ENCODE measurements around the gene METTL3.
"Not testable (repeated sequence)": the region's sequence is repeated elsewhere in the genome, so short reads cannot be mapped to it uniquely, and the experiment has no call there.

The METTL3 gene

DNA sequence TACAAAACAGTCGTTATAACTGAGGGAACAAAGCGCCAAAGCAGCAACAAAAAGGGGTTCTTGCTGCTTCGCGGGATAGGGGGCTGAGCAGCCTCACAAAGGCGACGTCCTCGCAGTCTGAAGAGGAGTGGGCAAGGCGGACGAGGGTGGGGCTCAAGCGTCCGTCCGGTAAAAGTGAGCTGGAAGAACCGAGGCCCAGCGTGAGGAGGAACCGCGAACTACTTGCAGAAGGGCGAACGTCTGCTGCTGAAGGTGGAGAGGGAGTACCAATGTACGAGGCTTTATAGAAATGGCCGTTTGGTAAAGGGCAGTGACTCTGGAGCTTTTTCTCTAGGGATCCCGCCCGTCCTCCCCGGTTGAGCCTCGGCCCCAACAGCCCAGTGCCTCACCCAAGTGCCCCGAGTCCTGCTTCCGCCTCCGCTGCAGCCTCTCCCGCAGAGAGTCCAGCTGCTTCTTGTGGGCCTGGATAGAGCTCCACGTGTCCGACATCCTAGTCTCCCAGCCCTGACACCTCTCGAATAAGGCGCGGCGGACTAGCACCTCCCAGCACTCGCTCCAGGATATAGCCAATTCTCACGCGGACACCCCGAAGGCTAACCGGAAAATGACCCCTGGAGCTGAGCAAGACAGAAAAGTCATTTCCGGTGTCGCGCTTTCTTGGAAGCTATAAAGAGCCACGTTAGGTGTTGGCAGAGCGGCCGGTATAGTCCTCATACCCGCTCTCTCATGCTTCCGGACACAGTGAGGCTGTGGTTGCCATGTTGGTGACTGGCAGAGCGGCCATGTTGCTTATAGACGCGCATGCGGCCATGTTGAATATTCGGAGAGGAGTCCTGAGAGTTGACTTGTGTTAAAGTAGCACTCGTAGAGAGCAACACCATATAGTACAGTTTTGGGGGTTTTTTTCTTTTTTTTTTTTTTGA lies at the start of gene METTL3:
TSS of gene METTL3 (minus strand) at position 606 of the 923 bp plus-strand sequence. CDS start at position 489, 117 bp downstream.
- peak; percentile 97 to 98 for DNase-seq

DNA sequence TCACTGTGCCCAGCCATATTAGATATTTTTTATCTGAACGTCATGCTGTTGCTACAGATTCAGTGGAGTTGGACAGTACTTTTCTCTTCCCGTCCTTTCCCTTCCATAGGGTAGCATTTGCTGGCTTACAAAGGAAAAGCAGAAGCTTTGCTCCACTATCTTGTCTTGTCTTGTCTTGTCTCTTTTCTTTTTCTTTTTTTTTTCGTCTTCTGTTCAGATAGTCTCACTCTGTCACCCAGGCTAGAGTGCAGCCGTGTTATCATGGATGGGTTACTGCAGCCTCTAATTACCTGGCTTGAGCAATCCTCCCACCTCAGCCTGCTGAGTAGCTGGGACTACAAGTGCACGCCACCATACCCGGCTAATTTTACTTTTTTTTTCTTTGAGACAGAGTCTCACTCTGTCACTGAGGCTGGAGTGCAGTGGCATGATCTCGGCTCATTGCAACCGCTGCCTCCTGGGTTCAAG lies 47.6 kb upstream of the METTL3 start:
- no peak for DNase-seq

DNA sequence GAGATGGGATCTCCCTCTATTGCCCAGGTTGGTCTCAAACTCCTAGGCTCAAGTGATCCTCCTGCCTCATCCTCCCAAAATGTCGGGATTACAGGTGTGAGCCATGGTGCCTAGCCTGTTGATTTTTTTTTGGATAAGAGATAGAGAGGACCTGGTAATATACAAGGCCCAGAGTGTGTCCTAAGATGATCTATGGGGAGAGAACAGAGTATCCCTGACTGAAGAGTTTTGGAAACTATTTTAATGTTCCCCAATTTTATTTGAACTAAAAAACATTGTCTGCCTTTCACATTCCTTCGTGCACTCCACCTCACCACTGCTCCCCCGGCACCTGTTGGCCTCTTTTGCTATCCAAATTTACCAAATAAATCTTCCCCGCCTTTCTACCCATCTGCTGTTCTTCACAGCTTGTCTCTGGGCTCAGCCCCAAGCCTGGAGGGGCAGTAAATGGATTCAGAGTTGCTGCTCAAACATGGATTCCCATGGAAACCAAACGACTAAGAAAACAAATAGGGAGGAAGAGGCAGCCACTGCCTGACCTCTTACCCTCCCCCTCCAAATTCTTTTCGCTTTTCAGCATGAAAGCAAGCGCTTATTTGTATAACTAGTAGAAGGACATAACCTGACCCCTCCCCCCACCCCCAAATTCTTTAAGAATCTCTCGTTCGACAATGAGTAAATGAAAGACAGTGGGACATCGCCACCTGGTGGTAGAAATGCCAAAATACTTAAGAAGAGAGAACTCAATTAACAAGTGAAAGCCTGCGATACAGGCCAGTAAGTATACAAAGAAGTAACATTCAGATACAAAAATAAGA lies 46.2 kb upstream of the METTL3 start:
- DNase-seq: peak; percentile 75 to 76

DNA sequence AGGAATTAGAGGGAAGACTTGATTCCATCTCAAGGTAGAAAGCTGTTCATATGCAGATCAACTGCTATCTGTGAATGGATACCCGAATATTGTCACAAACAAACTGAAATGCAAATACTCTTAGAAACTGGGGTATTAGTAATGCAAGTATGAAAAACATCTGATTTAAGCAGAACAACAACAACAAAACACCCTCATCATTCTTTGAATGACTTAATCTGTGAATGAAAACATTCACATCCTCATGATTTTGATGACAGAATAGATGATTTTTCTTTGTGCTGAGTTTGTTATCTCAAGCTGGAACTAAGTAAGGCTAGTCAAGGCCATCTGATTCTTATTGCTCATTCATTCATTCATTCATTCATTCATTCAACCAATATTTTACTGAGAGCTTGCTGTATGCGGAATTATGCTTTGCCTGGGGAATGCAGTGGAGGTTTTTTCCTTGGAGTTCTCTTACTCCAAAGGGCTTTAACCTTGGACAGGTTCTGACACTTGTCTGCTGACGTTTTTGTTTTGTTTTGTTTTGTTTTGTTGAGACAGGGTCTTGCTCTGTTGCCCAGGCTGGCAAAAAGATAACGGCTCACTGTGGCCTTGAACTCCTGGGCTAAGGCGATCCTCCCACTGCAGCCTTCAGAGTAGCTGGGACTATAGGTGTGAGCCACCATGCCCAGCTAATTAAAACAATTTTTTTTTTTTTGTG lies 45.4 kb upstream of the METTL3 start:
- no peak for DNase-seq

DNA sequence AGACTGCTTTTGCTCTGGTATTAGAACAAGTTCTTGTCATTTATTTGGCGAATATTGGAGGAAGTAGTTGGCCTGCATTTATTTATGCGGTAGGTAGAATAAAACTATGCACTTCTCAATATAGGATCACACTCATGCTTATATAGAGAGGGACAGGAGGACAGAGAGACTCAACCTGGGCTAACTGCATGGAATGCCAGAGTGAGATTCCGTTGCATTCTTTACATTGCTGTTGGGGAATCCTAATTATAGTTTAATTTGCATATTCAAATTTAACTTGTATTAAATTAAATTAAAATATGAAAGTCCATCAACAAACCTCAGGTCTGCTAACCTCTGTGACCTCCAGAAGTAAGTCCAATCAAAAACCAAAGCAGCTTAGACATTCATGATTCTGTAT lies 42.1 kb upstream of the METTL3 start:
- DNase-seq: no peak

DNA sequence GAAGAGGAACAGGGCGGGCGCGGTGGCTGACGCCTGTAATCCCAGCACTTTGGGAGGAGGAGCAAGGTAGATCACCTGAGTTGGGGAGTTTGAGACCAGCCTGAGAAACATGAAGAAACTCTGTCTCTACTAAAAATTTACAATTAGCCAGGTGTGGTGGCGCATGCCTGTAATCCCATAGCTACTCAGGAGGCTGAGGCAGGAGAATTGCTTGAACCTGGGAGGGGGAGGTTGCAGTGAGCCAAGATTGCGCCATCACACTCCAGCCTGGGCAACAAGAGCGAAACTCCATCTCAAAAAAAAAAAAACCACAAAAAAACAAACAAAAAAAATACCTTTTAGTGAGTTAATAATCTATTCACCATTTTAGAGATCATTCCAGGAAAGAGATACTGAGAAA lies 33.4 kb upstream of the METTL3 start:
- not testable (repeated sequence) for DNase-seq

DNA sequence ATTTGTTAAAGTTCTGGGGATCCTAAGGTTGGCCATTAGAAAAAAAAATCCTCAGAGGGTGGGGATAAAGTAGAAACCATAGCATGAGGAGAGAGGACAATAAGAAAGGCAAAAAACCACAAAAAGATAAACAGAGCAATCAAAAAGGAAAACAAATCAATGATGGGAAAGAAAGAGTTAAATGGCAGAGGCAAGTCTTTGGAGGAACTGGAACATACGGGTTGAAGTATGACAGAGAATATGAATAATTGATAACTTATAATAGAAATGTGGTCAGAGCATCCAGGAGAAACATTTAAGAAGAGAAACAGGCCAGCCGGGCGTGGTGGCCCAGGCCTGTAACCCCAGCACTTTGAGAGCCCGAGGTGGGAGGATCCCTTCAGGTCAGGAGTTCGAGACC lies 32.8 kb upstream of the METTL3 start:
- DNase-seq: no peak

DNA sequence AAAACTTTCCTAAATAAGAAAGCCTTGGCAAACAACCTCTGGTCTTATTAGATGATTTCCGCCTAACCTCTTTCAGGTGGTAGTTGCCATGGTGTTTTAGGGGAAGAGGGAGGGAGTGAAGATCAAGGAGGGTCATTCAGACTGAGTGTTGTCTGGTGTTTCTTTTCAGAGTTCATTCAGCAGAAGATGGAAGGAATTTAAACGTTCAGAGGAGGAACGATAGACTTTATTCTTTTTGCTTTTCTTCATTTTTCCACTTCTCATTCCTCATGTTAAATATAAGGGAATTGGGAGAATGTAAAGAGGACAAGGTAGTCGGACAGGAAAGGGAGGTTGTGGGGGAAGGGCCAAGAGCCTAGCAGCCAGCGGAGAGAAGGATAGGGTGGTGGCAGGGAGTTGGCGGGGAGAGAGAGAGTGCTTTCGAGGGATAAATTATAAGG lies 32.4 kb upstream of the METTL3 start:
- DNase-seq: no peak

DNA sequence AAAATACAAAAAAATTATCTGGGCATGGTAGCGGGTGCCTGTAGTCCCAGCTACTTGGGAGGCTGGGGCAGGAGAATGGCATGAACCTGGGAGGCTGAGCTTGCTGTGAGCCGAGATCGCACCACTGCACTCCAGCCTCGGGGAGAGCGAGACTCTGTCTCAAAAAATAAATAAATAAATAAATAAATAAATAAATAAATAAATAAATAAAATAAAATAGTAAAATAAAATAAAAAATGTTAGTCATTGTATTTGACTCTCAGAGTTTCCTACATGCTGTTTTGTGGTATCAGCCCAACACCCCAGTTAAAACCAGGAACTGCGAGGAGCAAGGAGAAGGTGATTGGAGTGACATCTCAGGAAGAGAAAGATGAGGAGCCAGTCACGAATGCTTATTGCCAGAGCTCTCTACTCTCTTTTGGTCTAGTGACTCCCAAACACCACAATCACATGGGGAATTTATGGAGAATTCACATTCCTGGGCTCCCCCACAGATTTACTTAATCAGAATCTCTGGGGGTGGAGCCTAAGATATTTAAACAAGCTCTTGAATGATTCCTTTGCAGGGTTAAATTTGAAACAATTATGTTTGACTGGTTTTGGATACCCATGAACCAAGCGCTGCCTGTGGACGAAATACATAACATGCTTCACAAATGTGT lies 30.4 kb upstream of the METTL3 start:
- no peak for DNase-seq

DNA sequence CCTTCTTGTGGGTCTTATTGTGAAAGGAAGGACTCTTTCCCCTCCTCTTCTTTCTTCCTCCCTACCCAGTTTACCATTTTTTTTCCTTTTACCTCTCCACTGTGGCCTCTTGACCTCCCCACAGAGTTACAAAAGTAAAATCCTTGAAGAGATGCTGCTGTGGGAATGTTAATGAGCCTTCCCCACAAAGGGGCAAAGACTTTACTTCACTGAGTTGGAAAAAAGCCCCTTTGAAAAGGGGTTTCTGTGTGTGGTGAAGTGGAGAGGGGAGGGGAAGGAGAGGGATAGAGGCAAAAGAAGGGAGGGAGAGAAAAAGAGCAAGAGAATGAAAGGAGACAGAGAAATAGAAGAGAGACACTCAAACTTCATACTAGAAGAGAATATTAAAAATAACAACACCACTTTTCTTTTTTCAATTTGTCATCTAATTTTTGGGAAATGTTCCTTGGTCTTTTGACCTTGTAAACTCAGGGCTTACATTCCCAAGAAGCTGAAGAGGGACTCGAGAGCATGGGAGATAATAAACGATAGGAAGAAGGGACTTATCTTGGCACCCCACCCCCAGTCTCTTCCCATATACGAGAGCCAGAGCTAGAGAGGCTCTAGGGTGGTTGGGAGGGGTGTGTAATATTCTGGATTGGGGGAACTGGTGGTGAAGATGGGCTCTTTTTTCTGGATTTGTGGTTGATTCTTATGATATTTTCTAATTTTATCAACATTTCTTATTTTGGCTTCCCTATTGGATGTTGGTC lies 28.2 kb upstream of the METTL3 start:
- DNase-seq: no peak

DNA sequence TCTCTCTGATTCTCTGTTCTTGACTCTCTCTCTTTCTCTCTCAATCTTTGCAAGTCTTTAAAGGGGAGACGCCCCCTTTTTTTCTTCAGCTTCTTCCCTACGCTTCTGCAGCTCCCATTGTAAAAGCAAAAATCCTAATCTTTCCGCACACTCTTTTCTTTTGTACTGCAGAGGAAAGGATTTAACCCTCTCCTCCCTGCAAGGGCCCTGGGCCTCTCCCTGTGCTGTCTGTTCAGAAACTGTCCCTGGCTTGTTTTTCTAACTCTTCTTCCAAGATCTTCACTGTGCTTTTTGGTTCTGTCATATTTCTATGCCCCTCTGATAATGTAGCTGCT lies 25.9 kb upstream of the METTL3 start:
- DNase-seq: no peak

DNA sequence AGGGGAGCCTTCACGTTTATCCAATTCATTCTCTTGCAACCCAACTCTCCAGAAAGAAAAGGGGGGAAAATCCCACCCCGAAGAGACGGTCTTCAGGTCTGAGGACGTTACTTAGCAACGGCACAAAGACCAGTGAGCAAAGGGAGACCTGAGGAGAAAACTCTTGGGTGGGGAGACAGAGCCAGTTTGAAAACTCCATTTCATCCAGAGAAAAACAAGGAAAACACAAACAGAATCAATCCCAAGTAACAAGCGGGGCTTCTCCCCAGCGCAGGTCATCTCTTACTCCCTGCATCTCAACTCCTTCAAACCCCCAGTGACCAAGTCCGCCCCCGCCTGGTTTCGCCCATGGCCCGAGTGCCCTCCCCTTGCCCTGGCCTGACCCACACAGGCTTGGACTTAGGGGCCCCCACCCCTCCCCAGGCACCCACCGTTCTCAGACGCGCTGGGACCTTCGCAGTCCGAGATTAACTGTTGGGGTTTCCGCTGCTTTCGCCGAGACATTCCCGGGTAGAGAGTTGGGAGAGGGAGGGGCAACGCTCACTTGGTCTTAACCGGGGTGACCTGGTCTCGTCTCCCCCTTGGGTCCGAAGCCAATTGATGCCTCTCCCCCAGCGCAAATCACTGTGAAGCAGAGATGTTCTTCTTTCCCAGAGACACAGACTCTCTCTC lies 25.4 kb upstream of the METTL3 start:
- no peak for DNase-seq

DNA sequence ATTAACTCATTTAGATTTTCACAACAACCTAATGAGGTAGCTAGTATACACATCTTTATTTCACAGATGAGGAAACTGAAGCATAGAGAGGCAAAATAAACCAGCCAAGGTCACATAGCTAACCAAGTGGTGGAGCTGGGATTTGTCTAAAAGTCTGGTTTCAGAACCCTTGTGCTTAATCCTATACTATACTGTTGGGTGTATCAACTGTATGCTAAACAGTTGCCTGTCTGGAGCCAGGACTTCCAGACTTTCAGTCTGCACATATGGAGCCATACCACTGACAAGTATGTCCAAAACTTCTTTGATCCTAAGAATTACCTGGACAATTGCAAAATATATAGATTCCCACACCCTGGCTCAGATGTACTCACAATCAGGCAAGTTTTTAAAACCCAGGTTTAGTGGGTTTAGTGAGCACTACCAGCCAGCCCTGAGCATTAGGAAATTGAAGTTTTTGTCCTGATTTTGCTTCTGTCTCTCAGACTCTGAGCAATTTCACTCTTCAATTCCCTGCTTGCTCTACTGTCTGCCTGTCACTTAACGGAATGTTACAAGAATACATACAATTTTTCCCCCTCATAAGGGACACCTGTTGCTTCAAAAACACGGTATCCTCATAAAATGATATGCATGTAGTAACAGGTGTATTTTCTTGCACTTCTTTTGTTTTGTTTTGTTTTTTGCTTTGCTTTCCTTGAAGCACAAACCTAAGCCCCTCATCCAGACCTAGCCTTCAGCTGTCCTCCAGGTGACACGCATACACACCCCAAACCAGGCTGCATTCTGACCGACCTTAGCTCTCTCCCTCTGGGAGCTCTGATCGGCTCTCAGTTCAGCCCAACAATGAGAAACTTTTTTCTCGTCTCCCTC lies 24.6 kb upstream of the METTL3 start:
- no peak for DNase-seq

DNA sequence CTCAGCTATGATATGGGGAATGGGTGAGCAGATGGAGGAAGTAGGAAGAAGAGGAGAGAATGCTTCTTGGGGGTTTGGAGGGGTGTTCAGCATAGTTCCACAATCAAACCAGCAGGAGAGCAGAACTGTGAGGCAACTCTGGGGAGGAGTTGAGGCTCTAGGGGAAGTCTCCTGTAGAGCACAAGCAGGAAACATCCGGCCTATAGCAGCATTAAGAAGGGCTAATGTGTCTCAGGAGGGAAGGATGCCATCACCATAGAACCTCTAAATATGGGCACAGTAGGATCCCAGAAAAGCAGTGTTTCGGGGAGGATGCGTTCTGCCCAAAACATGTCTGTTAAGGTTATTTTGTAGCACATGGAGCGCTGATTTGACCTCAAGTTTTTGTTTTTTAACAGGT lies 23.4 kb upstream of the METTL3 start:
- DNase-seq: peak; percentile 14 to 24

DNA sequence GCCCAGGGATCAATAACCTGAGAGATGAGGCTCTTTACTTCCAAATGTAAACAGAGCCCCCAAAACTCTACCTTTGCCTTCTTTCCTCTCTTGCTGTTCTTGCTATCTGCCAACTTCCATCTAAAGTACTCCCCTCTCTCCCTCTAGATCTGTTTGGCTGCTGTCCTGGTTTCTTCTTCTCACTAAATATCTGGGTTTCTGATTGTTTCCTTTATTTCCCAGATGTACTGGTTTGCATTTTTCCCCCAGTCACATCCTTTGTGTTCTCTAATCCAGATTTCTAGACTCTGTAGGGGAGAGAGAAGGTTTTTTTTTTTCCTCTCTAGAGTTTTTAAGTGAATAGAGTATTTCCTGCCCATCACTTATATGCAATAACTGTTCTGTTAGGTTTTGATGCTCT lies 22.2 kb upstream of the METTL3 start:
- no peak for DNase-seq

DNA sequence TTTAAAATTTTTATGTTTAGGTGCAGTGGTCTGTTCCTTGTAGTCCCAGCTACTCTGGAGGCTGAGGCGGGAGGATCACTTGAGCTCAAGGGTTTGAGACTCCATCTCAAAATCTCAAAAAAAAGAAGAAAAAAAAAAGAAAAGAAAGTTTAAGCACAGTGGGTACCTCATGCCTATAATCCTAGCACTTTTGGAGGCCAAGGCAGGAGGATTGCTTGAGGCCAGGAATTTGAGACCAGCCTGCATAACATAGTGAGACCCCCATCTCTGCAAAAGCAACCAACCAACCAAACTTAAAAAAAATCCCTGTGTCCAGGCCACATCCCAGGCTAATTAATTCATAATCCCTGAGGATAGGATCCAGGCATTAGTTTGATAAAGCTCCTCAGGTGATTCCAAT lies 18.4 kb upstream of the METTL3 start:
- no peak for DNase-seq

DNA sequence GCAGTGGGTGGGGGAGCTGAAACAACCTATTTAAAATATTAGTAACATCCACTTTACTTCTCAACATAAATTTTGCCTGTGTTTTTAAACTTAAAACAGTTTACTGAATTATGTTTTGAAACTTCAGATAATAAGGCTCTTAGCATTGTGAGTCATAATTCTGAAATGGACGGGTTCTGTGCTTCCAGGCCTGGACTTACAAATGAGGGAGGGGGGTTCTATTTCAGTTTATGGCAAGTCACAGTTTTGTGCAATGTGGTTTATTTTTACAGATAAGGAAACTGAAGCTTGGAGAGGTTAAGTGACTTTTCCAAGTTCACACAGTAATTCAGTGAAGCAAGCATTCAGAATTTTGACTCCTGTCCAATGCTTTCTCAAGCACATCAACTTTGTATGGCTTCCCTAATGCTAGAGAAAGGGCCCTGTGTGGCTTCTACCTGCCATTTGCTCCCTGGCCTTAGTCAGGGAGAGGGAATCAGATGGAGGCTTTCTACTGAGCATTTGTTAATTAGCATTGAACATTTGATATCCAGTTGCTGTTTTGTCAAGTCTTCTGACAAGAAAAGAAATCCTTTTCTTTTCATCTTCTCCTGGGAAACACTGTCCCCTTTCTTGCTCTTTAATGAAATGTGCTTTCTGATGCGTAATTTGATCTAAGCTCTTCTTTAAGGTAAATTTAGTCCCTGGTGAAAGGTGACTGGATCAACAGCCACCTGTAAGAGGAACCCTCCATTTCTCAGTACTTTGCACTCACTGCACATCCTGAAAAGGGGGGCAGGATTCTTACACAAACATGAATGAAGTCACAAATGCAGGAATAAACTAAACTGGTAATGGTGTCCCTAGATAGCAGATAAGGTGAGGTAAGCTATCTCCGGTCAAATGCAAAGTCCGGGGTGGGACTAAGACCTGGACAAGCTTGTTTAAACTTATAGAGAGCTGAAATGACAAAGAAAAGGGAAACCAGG lies 17.5 kb upstream of the METTL3 start:
- DNase-seq: no peak

DNA sequence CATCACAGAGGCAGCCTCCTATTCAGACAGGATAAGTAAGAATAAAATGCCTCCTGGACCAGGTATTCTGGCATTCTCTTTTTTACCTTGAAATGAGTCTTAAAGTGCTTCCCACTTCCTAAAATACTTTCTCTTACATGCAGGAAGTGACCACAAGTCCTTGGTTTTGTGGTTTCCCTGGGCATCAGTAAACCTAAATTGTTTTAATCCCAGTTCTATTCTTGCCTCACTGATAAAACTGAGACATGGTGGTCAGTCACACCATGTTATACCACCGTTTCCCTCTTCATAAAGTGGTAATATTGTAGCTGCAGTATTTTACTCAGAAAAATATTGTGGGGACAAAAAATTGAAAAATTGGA lies 16.2 kb upstream of the METTL3 start:
- no peak for DNase-seq

DNA sequence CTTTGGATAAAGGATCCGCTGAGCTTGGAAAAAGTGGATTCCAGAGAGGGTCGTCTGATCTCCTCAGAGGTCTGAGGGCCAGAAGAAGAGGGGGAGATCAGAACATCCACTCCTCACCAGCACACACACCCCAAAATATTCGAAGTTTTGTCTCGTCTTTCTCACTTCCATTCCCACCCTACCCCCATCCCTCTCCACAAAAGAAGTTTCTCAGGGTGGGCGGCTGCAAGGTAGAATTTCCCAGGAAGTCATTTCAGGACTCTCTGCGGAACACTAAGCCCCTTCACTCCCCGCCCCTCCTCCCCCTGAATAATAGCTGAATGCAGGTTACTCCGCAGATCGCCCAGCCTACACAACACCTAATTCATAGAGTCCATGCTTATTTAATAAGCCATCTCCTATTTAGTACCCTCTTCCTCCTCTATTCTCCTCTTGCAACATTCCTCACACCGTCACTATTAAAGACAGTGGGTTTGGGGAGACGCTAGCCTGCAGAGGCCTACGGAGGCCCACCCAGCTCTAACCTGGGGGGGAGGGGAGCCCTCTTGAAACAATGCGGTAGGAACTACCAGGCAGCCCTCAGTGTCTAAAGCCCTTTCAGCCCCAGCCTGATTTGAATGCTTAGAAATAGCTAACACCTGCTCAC lies 15.7 kb upstream of the METTL3 start:
- no peak for DNase-seq

All from AML-193 (cell line).